ENCODE results near the gene GFPT1.

Gene GFPT1

GRCh38 chr2:69315160-69315761 lies 71.8 kb downstream of the GFPT1 start:
- no peak for DNase-seq

DNA sequence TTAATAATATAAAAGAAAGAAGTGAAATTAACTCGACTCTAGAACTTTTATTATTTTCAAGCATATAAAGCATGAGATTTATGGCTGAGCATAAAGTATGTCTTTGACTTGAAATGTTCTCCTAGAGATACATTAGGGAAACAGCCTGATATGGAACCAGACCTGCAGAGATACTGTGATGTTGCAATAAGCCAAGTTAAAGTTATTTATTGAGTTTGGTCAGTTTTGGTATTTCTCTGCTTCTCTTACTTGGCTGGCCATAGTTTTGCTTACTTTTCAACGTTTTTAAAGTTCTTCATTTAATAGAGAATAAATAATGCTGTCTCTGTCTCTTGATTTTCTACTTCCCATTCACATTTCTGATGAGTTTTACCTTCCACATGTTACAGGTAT lies 76.0 kb downstream of the GFPT1 start:
- DNase-seq, result no peak

- DNase-seq, result no peak
These were observed 76.7 kb downstream of the GFPT1 start for GRCh38 chr2:69310111-69311023.

- DNase-seq, result peak; percentile 16
These were observed 77.5 kb downstream of the GFPT1 start for GRCh38 chr2:69309351-69310110.

- DNase-seq, result no peak
These were observed 78.7 kb downstream of the GFPT1 start for GRCh38 chr2:69308338-69308737.

- no peak for DNase-seq
These were observed 79.4 kb downstream of the GFPT1 start for GRCh38 chr2:69307579-69308064.

GRCh38 chr2:69306822-69307578 lies 80.0 kb downstream of the GFPT1 start:
- DNase-seq, result peak; percentile 63

DNA sequence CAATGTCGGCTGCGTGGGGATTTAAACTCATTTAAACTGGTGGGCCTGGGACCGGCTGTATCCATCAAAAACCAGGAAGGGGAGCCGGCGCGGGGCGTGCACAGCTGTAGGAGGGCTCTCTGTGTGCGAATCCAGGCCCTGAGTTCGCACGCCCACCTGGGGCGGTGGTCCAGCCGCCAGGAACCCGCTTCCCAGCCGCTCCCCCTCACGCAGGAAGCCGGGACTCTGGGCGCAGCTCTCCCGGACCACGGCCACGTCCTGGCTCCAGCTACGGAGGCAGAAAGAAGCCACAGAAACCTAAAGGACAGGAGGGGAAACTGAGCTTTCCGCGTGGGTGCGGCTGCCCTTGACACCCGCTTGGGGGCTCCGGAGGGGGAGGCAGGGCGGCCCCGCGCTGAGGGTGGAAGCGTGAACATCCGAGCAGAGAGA lies 80.6 kb downstream of the GFPT1 start:
- no peak for DNase-seq

- DNase-seq, result no peak
These were observed 81.2 kb downstream of the GFPT1 start for GRCh38 chr2:69305712-69306392.

DNA sequence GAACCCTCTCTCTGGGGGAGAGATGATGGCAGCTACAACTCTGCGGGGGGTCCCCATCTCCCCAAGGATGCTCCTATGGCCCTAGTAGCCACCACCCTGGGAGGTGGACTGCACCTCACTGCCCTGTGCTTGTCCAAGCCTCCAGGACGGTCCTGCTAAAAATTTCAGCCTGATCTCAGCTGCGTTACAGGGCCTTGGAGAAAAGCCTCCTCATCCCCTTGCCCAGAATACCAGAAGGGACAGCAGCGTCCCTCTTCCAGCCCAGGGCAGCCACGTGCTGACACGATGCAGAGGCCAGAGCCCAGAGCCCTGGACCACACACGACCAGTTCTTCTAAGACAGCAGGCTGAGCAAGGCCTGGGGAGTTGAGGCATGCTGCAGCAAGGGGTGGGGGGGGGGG lies 81.9 kb downstream of the GFPT1 start:
- no peak for DNase-seq

DNA sequence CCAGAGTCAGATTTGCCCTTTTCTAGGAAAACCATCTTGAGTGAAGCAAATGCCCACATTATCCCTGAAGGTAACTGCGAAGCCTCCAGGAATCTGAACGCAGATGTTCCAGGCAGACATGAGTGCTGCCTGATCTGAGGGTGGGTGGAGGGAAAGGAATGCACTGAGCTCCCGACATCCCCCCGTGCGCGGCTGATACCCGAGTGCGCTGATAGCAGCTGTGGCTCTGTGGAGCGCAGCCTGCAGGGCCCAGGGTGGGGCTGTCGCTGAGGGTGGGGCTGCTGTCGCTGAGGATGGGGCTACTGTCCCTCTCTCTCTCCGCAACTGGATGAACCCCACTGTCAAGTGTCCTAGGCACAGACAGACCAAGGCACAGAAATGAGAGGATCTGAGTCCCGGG lies 82.4 kb downstream of the GFPT1 start:
- DNase-seq, result no peak

- DNase-seq, result no peak
These were observed 86.4 kb downstream of the GFPT1 start for GRCh38 chr2:69300650-69301049.

GRCh38 chr2:69299772-69300516 lies 87.1 kb downstream of the GFPT1 start:
- DNase-seq, result no peak

DNA sequence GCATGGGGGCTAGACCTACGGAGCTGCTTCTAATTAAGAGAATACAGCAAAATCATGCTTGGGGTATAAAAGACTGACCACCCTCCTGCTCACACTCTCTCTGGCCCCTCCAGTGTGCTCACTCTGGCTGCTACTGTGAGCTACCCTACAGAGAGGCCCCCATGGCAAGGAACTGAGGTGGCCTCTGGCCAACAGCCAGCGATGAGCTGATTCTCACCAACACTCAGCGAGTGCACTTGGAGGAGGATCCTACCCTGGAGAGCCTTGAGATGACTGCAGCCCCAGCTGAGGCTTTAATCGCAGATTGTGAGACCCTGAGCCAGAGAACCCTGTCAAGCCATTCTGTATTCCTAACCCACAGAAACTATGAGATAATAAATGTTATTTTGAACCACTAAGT lies 88.2 kb downstream of the GFPT1 start:
- no peak for DNase-seq

DNA sequence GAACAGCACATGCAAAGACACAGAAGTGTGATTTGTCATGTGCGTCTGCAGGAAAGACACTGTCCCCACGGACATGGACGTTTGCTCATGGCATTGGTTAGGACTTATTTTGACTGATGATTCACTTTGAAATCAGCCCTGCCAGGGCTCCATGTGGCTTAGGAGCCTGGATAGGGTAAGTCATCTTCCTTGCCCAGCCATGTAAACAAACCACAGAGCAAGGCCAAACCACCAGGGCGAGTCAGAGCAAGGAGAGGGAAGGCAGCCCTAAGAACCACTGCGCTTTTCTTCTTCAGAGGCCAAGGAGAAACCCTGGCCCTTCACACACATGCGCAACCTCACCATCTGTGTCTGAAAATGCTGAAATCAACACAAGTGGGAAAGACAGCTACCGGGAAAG lies 88.8 kb downstream of the GFPT1 start:
- DNase-seq, result no peak

GRCh38 chr2:69297216-69297615 lies 89.8 kb downstream of the GFPT1 start:
- DNase-seq, result no peak

GRCh38 chr2:69296421-69296820 lies 90.6 kb downstream of the GFPT1 start:
- DNase-seq, result no peak

DNA sequence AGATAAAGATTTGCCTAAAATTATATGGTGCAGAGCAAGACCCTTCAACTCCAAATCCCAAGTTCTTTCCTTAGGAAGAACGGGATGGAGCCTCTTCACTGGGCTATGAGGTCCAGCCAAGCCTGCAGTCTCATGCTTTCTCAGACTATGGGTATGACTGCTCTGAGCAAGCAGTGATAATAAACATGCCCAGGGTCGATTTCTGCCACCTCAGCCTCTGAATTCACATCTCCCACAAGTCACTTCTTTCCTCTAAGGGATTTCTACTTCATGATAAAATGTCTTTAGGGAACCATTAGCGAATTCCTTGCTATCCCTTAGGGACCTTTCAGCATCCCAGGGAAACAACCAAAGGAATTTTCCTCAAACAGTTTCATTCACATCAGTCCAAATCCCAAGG lies 94.8 kb downstream of the GFPT1 start:
- DNase-seq, result no peak

DNA sequence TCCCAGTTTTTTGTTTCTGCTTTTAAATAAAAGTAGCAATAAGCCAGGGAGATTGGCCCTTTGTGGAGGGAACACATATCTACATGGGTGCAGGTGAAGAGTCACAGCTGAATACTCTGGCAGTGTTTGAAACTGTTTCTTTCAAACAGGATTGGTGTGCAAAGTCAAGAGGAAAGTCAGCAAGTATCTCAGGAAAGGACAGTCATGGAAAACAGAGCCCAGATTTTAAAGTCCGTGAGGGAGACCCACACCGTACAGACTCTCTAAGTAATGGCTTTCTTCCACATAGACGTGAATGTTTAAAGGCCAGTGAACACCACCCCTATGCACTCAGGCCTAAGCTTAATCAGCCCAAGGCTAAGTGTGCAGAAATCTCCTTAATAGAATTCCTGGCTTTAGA lies 95.3 kb downstream of the GFPT1 start:
- DNase-seq, result no peak

- no peak for DNase-seq
These were observed 95.9 kb downstream of the GFPT1 start for GRCh38 chr2:69291004-69291650.

- DNase-seq, result no peak
These were observed 98.6 kb downstream of the GFPT1 start for GRCh38 chr2:69288429-69288828.

Data from NCI-H1092 treated with DMSO at 0.1 percent for 48 hours (cell line).